HEK293 (cell line): ENCODE results near the gene LUC7L2.

ENCODE experiments used
- CTCF ChIA-PET: fragments of 350-600 bp; formaldehyde crosslinking; extraction: SDS; loops from one replicate; lab custom pipeline; 2021; ENCODE audit warnings: antibody characterized with exemption; lab: Yijun Ruan, JAX
- POLR2A ChIA-PET: fragments of 300-600 bp; formaldehyde crosslinking; extraction: SDS; loops from one replicate; lab custom pipeline; 2020; ENCODE audit warnings: antibody characterized with exemption, inconsistent platforms; lab: Yijun Ruan, JAX
- H3K27ac ChIP-seq: fragments of 200-500 bp; sonication (Bioruptor generic); 2 replicates; pipeline ENCODE4 v1.5.1; 2014; ENCODE audit warnings: low read depth, low read length, control low read depth, inconsistent platforms; ENCODE audit errors: extremely low read depth
- H3K36me3 ChIP-seq, 2 experiments: fragments of 200-500 bp in 1 of 2; sonication (Bioruptor generic) in 1 of 2; 1 replicate in 1 of 2; 2 replicates in 1 of 2; pipeline ENCODE4 v1.5.1; 2014 to 2017; ENCODE audit warnings: inconsistent platforms in 2 of 2, low read length in 2 of 2; ENCODE audit not compliant: control insufficient read depth in 2 of 2, insufficient read depth in 1 of 2
- H3K4me1 ChIP-seq: fragments of 200-500 bp; sonication (Bioruptor generic); 2 replicates; pipeline ENCODE4 v1.5.1; 2014; ENCODE audit warnings: mild to moderate bottlenecking, low read length, inconsistent platforms; ENCODE audit not compliant: control insufficient read depth, insufficient read depth
- H3K4me3 ChIP-seq: 2 replicates; pipeline ENCODE4 v1.5.1; 2011; ENCODE audit warnings: low read depth, mild to moderate bottlenecking, control low read depth, low read length, moderate library complexity
- H3K9me3 ChIP-seq: fragments of 200-500 bp; sonication (Bioruptor generic); 2 replicates; pipeline ENCODE4 v1.5.1; 2014; ENCODE audit warnings: low read depth, low read length, inconsistent platforms; ENCODE audit not compliant: control insufficient read depth, insufficient read depth
- GFI1B ChIP-seq: fragments of 450-650 bp; formaldehyde crosslinking; IDR thresholded peaks from 2 replicates; pipeline ENCODE4 v1.5.1; 2016; ENCODE audit warnings: missing biosample characterization, missing genetic modification characterization
- GLI4 ChIP-seq: fragments of 450-650 bp; formaldehyde crosslinking; IDR thresholded peaks from 2 replicates; pipeline ENCODE4 v1.5.1; 2016; ENCODE audit warnings: missing biosample characterization, missing genetic modification characterization
- IKZF3 ChIP-seq: fragments of 450-650 bp; IDR thresholded peaks from 2 replicates; pipeline ENCODE4 v1.5.0; 2018; ENCODE audit warnings: missing biosample characterization, mild to moderate bottlenecking, missing genetic modification characterization, moderate library complexity
- MYNN ChIP-seq: fragments of 450-650 bp; formaldehyde crosslinking; IDR thresholded peaks from 2 replicates; pipeline ENCODE4 v1.5.1; 2016; ENCODE audit warnings: missing biosample characterization, missing genetic modification characterization, borderline replicate concordance
- OVOL3 ChIP-seq: fragments of 450-650 bp; formaldehyde crosslinking; IDR thresholded peaks from 2 replicates; pipeline ENCODE4 v1.5.1; 2016; ENCODE audit warnings: missing biosample characterization, missing genetic modification characterization
- PRDM6 ChIP-seq: fragments of 450-650 bp; formaldehyde crosslinking; IDR thresholded peaks from 2 replicates; pipeline ENCODE4 v1.5.1; 2017; ENCODE audit warnings: missing biosample characterization, missing genetic modification characterization
- SCRT1 ChIP-seq: fragments of 450-650 bp; formaldehyde crosslinking; IDR thresholded peaks from 2 replicates; pipeline ENCODE4 v1.5.1; 2016; ENCODE audit warnings: missing biosample characterization, missing genetic modification characterization, borderline replicate concordance
- TCF7L2 ChIP-seq: IDR thresholded peaks from 2 replicates; pipeline ENCODE4 v1.6.1; 2011; ENCODE audit warnings: low read depth, mild to moderate bottlenecking, inconsistent platforms, low read length, moderate library complexity, borderline replicate concordance
- ZFP69B ChIP-seq: fragments of 450-650 bp; formaldehyde crosslinking; IDR thresholded peaks from 2 replicates; pipeline ENCODE4 v1.5.1; 2016; ENCODE audit warnings: missing biosample characterization, missing genetic modification characterization
- ZNF10 ChIP-seq: fragments of 450-650 bp; formaldehyde crosslinking; IDR thresholded peaks from 2 replicates; pipeline ENCODE4 v1.5.1; 2017; ENCODE audit warnings: missing biosample characterization, missing genetic modification characterization
- ZNF132 ChIP-seq: fragments of 450-650 bp; formaldehyde crosslinking; IDR thresholded peaks from 2 replicates; pipeline ENCODE4 v1.5.1; 2017; ENCODE audit warnings: missing biosample characterization, missing genetic modification characterization, borderline replicate concordance
- ZNF155 ChIP-seq: fragments of 450-650 bp; formaldehyde crosslinking; IDR thresholded peaks from 2 replicates; pipeline ENCODE4 v1.5.1; 2016; ENCODE audit warnings: missing biosample characterization, missing genetic modification characterization
- ZNF2 ChIP-seq: fragments of 450-650 bp; formaldehyde crosslinking; IDR thresholded peaks from 2 replicates; pipeline ENCODE4 v1.5.1; 2016; ENCODE audit warnings: missing biosample characterization, missing genetic modification characterization
- ZNF335 ChIP-seq: fragments of 450-650 bp; formaldehyde crosslinking; conservative IDR thresholded peaks from 2 replicates; pipeline ENCODE4 v1.5.1; 2016; ENCODE audit warnings: missing biosample characterization, missing genetic modification characterization
- ZNF423 ChIP-seq: fragments of 450-650 bp; formaldehyde crosslinking; IDR thresholded peaks from 2 replicates; pipeline ENCODE4 v1.5.1; 2016; ENCODE audit warnings: missing biosample characterization, missing genetic modification characterization
- ZNF518A ChIP-seq: fragments of 450-650 bp; formaldehyde crosslinking; conservative IDR thresholded peaks from 2 replicates; pipeline ENCODE4 v1.5.1; 2016; ENCODE audit warnings: low read depth, missing biosample characterization, missing genetic modification characterization
- ZNF529 ChIP-seq: fragments of 450-650 bp; formaldehyde crosslinking; IDR thresholded peaks from 2 replicates; pipeline ENCODE4 v1.5.1; 2017; ENCODE audit warnings: missing genetic modification characterization, missing biosample characterization; ENCODE audit not compliant: insufficient replicate concordance
- ZNF658 ChIP-seq: fragments of 450-650 bp; formaldehyde crosslinking; IDR thresholded peaks from 2 replicates; pipeline ENCODE4; 2016; ENCODE audit warnings: missing biosample characterization, missing genetic modification characterization
- ZNF664 ChIP-seq: fragments of 450-650 bp; formaldehyde crosslinking; IDR thresholded peaks from 2 replicates; pipeline ENCODE4 v1.5.1; 2016; ENCODE audit warnings: missing biosample characterization, missing genetic modification characterization
- ZNF670 ChIP-seq: fragments of 450-650 bp; formaldehyde crosslinking; IDR thresholded peaks from 2 replicates; pipeline ENCODE4 v1.5.1; 2016; ENCODE audit warnings: missing biosample characterization, missing genetic modification characterization, low read depth
- ZNF692 ChIP-seq: fragments of 450-650 bp; formaldehyde crosslinking; IDR thresholded peaks from 2 replicates; pipeline ENCODE4 v1.5.1; 2016; ENCODE audit warnings: missing biosample characterization, missing genetic modification characterization

The LUC7L2 gene

GRCh38 chr7:139396323-139396951 is 36.7 kb downstream of the LUC7L2 start:
- no peaks in the 10 kb centered on the region for H3K4me1 ChIP-seq
- H3K36me3 ChIP-seq = peaks cover 0 to 76% of the 10 kb centered on the region in 2 experiments
- no peaks in the 10 kb centered on the region for H3K9me3 ChIP-seq
- no peak overlapping the region for H3K4me3 ChIP-seq
- TF ChIP-seq ZNF529 (tag by site-specific recombination) (no peak), ZNF664 (tag by site-specific recombination) (no peak), ZNF670 (tag by site-specific recombination) (no peak), SCRT1 (tag by site-specific recombination) (no peak), ZNF335 (tag by site-specific recombination) (no peak), IKZF3 (tag by site-specific recombination) (no peak), ZNF518A (no peak), OVOL3 (tag by site-specific recombination) (no peak), ZNF155 (tag by site-specific recombination) (no peak), MYNN (no peak), PRDM6 (tag by site-specific recombination) (no peak), GLI4 (no peak), ZNF692 (no peak), TCF7L2 (no peak), ZFP69B (no peak)
- ChIA-PET CTCF (interaction anchor here (0.6 to 1.0 kb wide), 2 partner anchors 11 to 29 kb away, joined by 3 read pairs; no protein-coding TSS in a partner anchor), POLR2A (no interaction called here)
- H3K27ac ChIP-seq = no peak overlapping the region

- H3K36me3 ChIP-seq = peaks cover 5 to 77% of the 10 kb centered on the region in 2 experiments
- ChIA-PET POLR2A (no interaction called here), CTCF (interaction anchor here (0.6 kb wide), 1 partner anchor 29 kb away, joined by 3 read pairs; no protein-coding TSS in a partner anchor)
- H3K27ac ChIP-seq = no peak overlapping the region
- no peak overlapping the region for H3K4me3 ChIP-seq
- H3K9me3 ChIP-seq = no peaks in the 10 kb centered on the region
- TF ChIP-seq ZNF658 (tag by site-specific recombination) (no peak), ZFP69B (no peak), ZNF2 (tag by site-specific recombination) (no peak), ZNF423 (tag by site-specific recombination) (no peak), TCF7L2 (no peak), GFI1B (tag by site-specific recombination) (no peak), MYNN (no peak), ZNF132 (tag by site-specific recombination) (no peak), ZNF10 (tag by site-specific recombination) (no peak)
- no peaks in the 10 kb centered on the region for H3K4me1 ChIP-seq
Measured at GRCh38 chr7:139397192-139397591, 37.5 kb downstream of the LUC7L2 start.
